H1 (cell line): ENCODE measurements around the gene UHRF1. TPM values are rescaled to one million over a fixed set of nuclear protein-coding genes. Genes with fewer than 3 reads are reported as not detected.

ENCODE experiments used
- SUZ12 ChIP-seq: fragments of 200-600 bp; sonication (generic); IDR thresholded peaks from 2 replicates; pipeline ENCODE4 v1.6.1; 2012; ENCODE audit warnings: mild to moderate bottlenecking, inconsistent platforms, low read length, moderate library complexity, mixed read lengths
- YY1 ChIP-seq: IDR thresholded peaks from 2 replicates; pipeline ENCODE4 v1.6.1; 2011; ENCODE audit warnings: low read depth, mild to moderate bottlenecking, low read length
- polyA plus RNA-seq, 7 experiments: library from polyadenylated mRNA; depleted of rRNA in 3 of 7; stranded (reverse) in 5 of 7; unstranded in 2 of 7; fragments of >200 nt in 5 of 7; fragments of 200-250 nt in 2 of 7; gene quantifications; 1 replicate in 5 of 7; 2 replicates in 1 of 7; 4 replicates in 1 of 7; pipeline versions ENCODE4 v1.2.1 to v1.2.3, GENCODE V29; 2011 to 2013; ENCODE audit warnings: missing spikeins in 2 of 7, mixed read lengths in 2 of 7
- total RNA-seq: library from RNA; stranded (reverse); fragmentation: NEBNext Ultra II Directional; extraction: Animal tissue kit (Norgen Biotek cat#: 25700); gene quantifications from 2 replicates; pipeline ENCODE4 v1.2.1, GENCODE V29; 2021

Gene UHRF1
- total and polyA plus RNA-seq, 2 of the 8 experiments (the other 6 are each of a cell fraction or from before 2014, with no cell fraction given) = 14.7 to 65.8 TPM

DNA sequence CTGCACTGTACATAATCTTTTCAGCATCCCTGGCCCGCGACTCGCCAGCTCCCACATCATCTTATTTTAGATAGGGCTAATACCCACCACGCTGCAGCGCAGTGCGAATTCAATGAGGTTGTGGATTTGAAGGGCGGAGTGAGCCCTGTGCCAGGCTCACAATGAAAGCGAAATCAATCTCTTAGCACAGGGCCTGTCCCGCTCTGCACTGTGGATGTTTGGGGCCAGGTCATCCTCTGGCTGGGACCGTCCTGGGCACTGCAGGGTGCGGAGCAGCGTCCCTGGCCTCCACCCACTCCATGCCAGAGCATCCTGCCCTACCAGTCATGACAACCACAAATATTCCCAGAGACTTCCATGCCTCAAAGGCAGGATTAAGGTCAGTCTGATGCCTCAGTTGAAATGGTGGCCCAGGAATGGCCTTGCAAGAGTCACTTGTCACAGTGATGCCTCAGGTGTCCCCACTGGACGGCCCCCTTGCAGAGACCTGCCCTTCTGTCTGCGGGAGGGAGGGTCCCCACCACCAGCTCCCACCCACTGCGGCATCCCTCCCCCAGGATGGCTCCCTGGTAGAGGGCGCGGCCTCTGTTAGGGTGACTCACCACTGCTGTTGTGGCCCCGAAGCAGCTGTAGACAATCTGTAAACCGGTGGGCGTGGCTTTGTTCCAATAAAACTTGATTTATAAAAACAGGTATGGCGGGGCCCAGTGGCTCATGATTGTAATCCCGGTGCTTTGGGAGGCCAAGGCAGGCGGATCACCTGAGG is 5.6 kb downstream of the UHRF1 start (continued):
- TF ChIP-seq SUZ12 (no peak), YY1 (no peak)
